Lower lobe of right lung (tissue), 2 donors: ENCODE data around the gene RNF130. TPM values are rescaled to one million over a fixed set of nuclear protein-coding genes. Genes with fewer than 3 reads are reported as not detected.

Experiments used
- ATAC-seq, 2 donors: fragments of 200-7000 bp; cut with Tn5 transposase; one replicate each; pipeline ENCODE4 v1.9.1; 2020 to 2022; ENCODE audit warnings: mild to moderate bottlenecking in 2 of 2, moderate library complexity in 2 of 2
- DNase-seq: peaks from one replicate; pipeline ENCODE4 v3.0.0-alpha.2; 2020
- H3K27ac ChIP-seq: fragments of 200-600 bp; one replicate; pipeline ENCODE4 v1.8.0; 2022
- H3K27me3 ChIP-seq: fragments of 200-600 bp; one replicate; pipeline ENCODE4 v1.8.0; 2022; ENCODE audit warnings: low read depth
- H3K36me3 ChIP-seq: fragments of 200-600 bp; one replicate; pipeline ENCODE4 v1.8.0; 2022; ENCODE audit warnings: mild to moderate bottlenecking
- H3K4me1 ChIP-seq: fragments of 200-600 bp; one replicate; pipeline ENCODE4 v1.8.0; 2022
- H3K4me3 ChIP-seq: fragments of 200-600 bp; one replicate; pipeline ENCODE4 v1.8.0; 2022; ENCODE audit warnings: mild to moderate bottlenecking
- H3K9me3 ChIP-seq: fragments of 200-600 bp; one replicate; pipeline ENCODE4 v1.8.0; 2022
- CTCF ChIP-seq: fragments of 200-600 bp; IDR thresholded peaks from one replicate; pipeline ENCODE4 v1.8.0; 2022; ENCODE audit warnings: antibody characterized with exemption, mild to moderate bottlenecking
- intact Hi-C: fragments of 100-400 bp; cut with DNase I; formaldehyde crosslinking; loops from one replicate; pipeline ENCODE4 v1.11.0; 2022
- total RNA-seq: library from RNA; stranded (reverse); fragmentation: NEBNext Ultra II Directional; extraction: Animal tissue kit (Norgen Biotek cat#: 25700); gene quantifications from one replicate; pipeline ENCODE4 v1.2.1, GENCODE V29; 2021
- donor health status: DM: no; HTN: yes; CAD: no; lungs with severe emphysema.

RNF130 gene
- total RNA-seq, 1 donor from 2014 or later: 139 TPM

- H3K4me3 ChIP-seq: no peak overlapping the region
- H3K9me3 ChIP-seq: no peaks in the 10 kb centered on the region
- TF ChIP-seq CTCF: no peak
- H3K36me3 ChIP-seq: no peaks in the 10 kb centered on the region
- no peaks in the 10 kb centered on the region for H3K27me3 ChIP-seq
- DNase-seq (no peak), ATAC-seq (no peak)
- intact Hi-C loops: no loop called here
- peaks cover 17% of the 10 kb centered on the region for H3K4me1 ChIP-seq
- H3K27ac ChIP-seq: no peak overlapping the region
These were observed 18.4 kb downstream of the RNF130 start for GRCh38 chr5:180053061-180053602.

- Histone ChIP-seq H3K4me3 (no peak overlapping the region), H3K27me3 (no peaks in the 10 kb centered on the region), H3K36me3 (no peaks in the 10 kb centered on the region), H3K4me1 (peaks cover 25% of the 10 kb centered on the region), H3K9me3 (no peaks in the 10 kb centered on the region), H3K27ac (no peak overlapping the region)
- intact Hi-C loops: no loop called here
- ATAC-seq (no peak), DNase-seq (no peak)
- no peak for TF ChIP-seq CTCF
These were observed 19.2 kb downstream of the RNF130 start for GRCh38 chr5:180052211-180052818.

GRCh38 chr5:180050121-180050940 lies 21.2 kb downstream of the RNF130 start:
- no peak for ATAC-seq
- Histone ChIP-seq H3K27ac (no peak overlapping the region), H3K4me1 (peaks cover 32% of the 10 kb centered on the region), H3K4me3 (no peak overlapping the region), H3K27me3 (no peaks in the 10 kb centered on the region), H3K9me3 (no peaks in the 10 kb centered on the region), H3K36me3 (no peaks in the 10 kb centered on the region)
- TF ChIP-seq CTCF: no peak
- intact Hi-C loops: no loop called here
- no peak for DNase-seq

DNA sequence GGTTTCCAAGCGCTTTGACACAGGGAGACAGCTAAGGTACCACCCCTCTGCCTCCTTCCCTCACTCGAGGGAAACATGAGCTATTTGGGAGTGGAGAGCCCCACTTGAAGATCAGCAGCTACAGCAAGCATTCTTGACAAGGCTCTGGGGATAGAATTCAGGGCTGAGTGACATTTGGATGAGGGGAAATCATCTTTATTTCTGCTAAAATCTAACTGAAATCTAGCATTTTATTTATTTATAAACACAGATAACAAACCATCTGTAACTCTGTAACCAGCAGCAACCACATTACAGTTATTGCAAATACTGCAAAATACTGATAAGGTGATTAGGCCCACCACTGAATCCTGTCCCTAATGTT lies 22.4 kb downstream of the RNF130 start:
- Histone ChIP-seq H3K9me3 (no peaks in the 10 kb centered on the region), H3K4me1 (peaks cover 32% of the 10 kb centered on the region), H3K27ac (no peak overlapping the region), H3K4me3 (no peak overlapping the region), H3K36me3 (no peaks in the 10 kb centered on the region), H3K27me3 (no peaks in the 10 kb centered on the region)
- DNase-seq (no peak), ATAC-seq (peak; percentile 55 to 70)
- TF ChIP-seq CTCF: no peak
- intact Hi-C loops: no loop called here

DNA sequence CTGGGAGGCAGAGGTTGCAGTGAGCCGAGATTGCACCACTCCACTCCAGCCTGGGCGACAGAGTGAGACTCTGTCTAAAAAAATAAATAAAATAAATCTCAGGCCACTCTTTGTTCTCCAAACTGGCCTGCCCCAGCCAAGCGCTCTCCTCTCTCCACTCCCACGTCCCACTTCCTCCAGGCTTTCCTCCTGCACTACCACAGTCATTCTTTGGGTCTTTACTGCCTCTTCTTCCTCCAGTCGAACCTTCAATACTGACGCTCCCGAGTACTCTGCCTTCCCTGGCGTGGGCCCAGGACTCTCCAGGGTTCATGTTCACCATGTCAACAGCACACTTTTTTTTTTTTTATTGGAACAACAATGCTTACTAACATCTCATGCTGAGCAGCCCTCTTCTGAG lies 23.9 kb downstream of the RNF130 start:
- H3K4me3 ChIP-seq: no peak overlapping the region
- ATAC-seq (peak; percentile 62 to 67), DNase-seq (peak; percentile 77)
- peaks cover 32% of the 10 kb centered on the region for H3K4me1 ChIP-seq
- H3K27me3 ChIP-seq: no peaks in the 10 kb centered on the region
- no peaks in the 10 kb centered on the region for H3K36me3 ChIP-seq
- H3K9me3 ChIP-seq: no peaks in the 10 kb centered on the region
- intact Hi-C loops: no loop called here
- H3K27ac ChIP-seq: no peak overlapping the region
- no peak for TF ChIP-seq CTCF
